Nephron (organoid): Measurements from ENCODE around the gene GLIS1.
A peak's percentile ranks its signal among the peaks of the same experiment; 100 is the strongest.

ENCODE experiments used
- H3K27ac Mint-ChIP-seq, 3 experiments: 2 replicates each; pipeline ENCODE4 v1.8.0; 2020; ENCODE audit warnings: mixed read lengths in 3 of 3, mild to moderate bottlenecking in 2 of 3, moderate library complexity in 1 of 3
- H3K27me3 Mint-ChIP-seq: 2 replicates; pipeline ENCODE4 v1.8.0; 2021; ENCODE audit warnings: low read depth, mild to moderate bottlenecking, moderate library complexity, mixed read lengths
- H3K36me3 Mint-ChIP-seq: 2 replicates; pipeline ENCODE4 v1.8.0; 2020; ENCODE audit warnings: low read depth, mixed read lengths
- H3K4me1 Mint-ChIP-seq: 2 replicates; pipeline ENCODE4 v1.8.0; 2020; ENCODE audit warnings: mixed read lengths
- H3K4me3 Mint-ChIP-seq, 3 experiments: 2 replicates each; pipeline ENCODE4 v1.8.0; 2020; ENCODE audit warnings: mild to moderate bottlenecking in 3 of 3, mixed read lengths in 3 of 3, moderate library complexity in 2 of 3
- H3K9me3 Mint-ChIP-seq: 2 replicates; pipeline ENCODE4 v1.8.0; 2020; ENCODE audit warnings: mixed read lengths
- TF ChIP-seq, protein P1 (sequence below), 3 experiments: fragments of 200-600 bp; sonication (generic); IDR thresholded peaks; one replicate each; pipeline ENCODE4 v1.5.0; 2021; ENCODE audit warnings: antibody characterized with exemption in 3 of 3; ENCODE audit not compliant: unreplicated experiment in 3 of 3

Gene GLIS1

GRCh38 chr1:53470584-53470983, 268.4 kb downstream of the GLIS1 start:
- H3K9me3 Mint-ChIP-seq, result no peaks in the 10 kb centered on the region
- no peak overlapping the region for H3K27ac Mint-ChIP-seq
- TF ChIP-seq, protein P1, sequence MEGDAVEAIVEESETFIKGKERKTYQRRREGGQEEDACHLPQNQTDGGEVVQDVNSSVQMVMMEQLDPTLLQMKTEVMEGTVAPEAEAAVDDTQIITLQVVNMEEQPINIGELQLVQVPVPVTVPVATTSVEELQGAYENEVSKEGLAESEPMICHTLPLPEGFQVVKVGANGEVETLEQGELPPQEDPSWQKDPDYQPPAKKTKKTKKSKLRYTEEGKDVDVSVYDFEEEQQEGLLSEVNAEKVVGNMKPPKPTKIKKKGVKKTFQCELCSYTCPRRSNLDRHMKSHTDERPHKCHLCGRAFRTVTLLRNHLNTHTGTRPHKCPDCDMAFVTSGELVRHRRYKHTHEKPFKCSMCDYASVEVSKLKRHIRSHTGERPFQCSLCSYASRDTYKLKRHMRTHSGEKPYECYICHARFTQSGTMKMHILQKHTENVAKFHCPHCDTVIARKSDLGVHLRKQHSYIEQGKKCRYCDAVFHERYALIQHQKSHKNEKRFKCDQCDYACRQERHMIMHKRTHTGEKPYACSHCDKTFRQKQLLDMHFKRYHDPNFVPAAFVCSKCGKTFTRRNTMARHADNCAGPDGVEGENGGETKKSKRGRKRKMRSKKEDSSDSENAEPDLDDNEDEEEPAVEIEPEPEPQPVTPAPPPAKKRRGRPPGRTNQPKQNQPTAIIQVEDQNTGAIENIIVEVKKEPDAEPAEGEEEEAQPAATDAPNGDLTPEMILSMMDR (IDR thresholded peaks at IDR 0.05; ENCODE audit: unreplicated experiment in 3 of 3), result no peak
- no peaks in the 10 kb centered on the region for H3K36me3 Mint-ChIP-seq
- peak overlapping the region in 2 of 3 experiments; percentile 2 to 4 for H3K4me3 Mint-ChIP-seq
- H3K27me3 Mint-ChIP-seq, result peaks cover 5% of the 10 kb centered on the region
- peaks cover 5% of the 10 kb centered on the region for H3K4me1 Mint-ChIP-seq

DNA sequence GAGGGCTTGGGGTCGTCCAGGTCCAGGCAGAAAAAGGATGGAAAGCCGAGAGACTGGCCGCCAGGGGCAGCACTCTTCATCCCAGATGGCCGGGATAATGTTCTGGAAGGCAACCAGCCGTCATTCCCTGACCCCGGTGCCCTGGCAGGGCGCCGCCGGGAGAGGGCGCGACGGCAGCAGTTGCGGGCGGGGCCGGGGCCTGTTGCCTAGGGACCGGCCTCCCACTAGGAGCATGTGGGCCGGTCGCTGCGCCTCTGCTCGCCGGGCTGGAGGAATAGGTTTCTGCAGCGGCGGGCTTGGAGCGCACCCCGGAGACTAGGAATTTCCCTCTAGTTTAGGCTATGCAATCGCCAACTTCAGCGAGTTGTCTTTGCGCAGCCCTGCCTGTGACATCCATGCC, 268.8 kb downstream of the GLIS1 start:
- Mint-ChIP-seq H3K36me3 (no peaks in the 10 kb centered on the region), H3K4me1 (peaks cover 5% of the 10 kb centered on the region), H3K4me3 (peak overlapping the region in 2 of 3 experiments; percentile 2 to 4), H3K9me3 (no peaks in the 10 kb centered on the region), H3K27ac (no peak overlapping the region), H3K27me3 (peaks cover 5% of the 10 kb centered on the region)
- TF ChIP-seq, protein P1 (IDR thresholded peaks at IDR 0.05; ENCODE audit: unreplicated experiment in 3 of 3), result peak; percentile 68 to 93 (median 89)

GRCh38 chr1:53469373-53469772, 269.6 kb downstream of the GLIS1 start:
- no peak overlapping the region for H3K27ac Mint-ChIP-seq
- H3K36me3 Mint-ChIP-seq, result no peaks in the 10 kb centered on the region
- no peaks in the 10 kb centered on the region for H3K9me3 Mint-ChIP-seq
- H3K4me1 Mint-ChIP-seq, result peaks cover 5% of the 10 kb centered on the region
- peaks cover 5% of the 10 kb centered on the region for H3K27me3 Mint-ChIP-seq
- TF ChIP-seq, protein P1 (IDR thresholded peaks at IDR 0.05; ENCODE audit: unreplicated experiment in 3 of 3), result no peak
- no peak overlapping the region for H3K4me3 Mint-ChIP-seq

- peaks cover 6% of the 10 kb centered on the region for H3K27me3 Mint-ChIP-seq
Measured at GRCh38 chr1:53468374-53468773, 270.6 kb downstream of the GLIS1 start.

DNA sequence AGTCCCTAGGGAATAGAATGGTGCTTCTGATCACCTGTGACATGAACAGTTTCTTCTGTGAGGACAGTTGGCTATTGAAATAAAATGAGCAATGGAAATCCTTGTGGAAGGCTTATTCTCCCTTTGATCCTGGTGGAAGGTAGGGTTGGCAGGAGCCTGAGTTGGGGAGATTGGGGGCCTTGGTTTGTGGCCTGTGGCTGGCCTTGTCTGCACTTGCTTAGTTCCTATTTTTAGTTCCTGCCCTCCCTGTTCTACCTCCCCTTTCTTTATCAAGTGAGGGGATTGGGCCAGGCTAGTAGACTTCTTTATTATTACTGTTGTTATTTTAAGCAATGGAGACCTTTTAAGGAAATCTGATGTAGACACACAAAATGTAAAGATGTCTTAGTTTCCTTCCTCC, 271.6 kb downstream of the GLIS1 start:
- Mint-ChIP-seq H3K4me1 (peaks cover 5% of the 10 kb centered on the region), H3K36me3 (no peaks in the 10 kb centered on the region), H3K4me3 (no peak overlapping the region), H3K27ac (no peak overlapping the region), H3K27me3 (peaks cover 9% of the 10 kb centered on the region), H3K9me3 (no peaks in the 10 kb centered on the region)
- TF ChIP-seq, protein P1 (IDR thresholded peaks at IDR 0.05; ENCODE audit: unreplicated experiment in 3 of 3), result no peak

More at GRCh38 chr1:53468374-53468773, 270.6 kb downstream of the GLIS1 start:
- H3K9me3 Mint-ChIP-seq, result no peaks in the 10 kb centered on the region
- peaks cover 5% of the 10 kb centered on the region for H3K4me1 Mint-ChIP-seq
- H3K27ac Mint-ChIP-seq, result no peak overlapping the region
- H3K36me3 Mint-ChIP-seq, result no peaks in the 10 kb centered on the region
- TF ChIP-seq, protein P1 (IDR thresholded peaks at IDR 0.05; ENCODE audit: unreplicated experiment in 3 of 3), result no peak
- H3K4me3 Mint-ChIP-seq, result no peak overlapping the region
